NCI-H2227 (cell line): ENCODE data around the gene GP1BB.

Source experiments
- DNase-seq: peaks from one replicate; lab custom pipeline; 2025; ENCODE audit not compliant: unreplicated experiment; lab: John Stamatoyannopoulos, UW

Gene GP1BB

DNA sequence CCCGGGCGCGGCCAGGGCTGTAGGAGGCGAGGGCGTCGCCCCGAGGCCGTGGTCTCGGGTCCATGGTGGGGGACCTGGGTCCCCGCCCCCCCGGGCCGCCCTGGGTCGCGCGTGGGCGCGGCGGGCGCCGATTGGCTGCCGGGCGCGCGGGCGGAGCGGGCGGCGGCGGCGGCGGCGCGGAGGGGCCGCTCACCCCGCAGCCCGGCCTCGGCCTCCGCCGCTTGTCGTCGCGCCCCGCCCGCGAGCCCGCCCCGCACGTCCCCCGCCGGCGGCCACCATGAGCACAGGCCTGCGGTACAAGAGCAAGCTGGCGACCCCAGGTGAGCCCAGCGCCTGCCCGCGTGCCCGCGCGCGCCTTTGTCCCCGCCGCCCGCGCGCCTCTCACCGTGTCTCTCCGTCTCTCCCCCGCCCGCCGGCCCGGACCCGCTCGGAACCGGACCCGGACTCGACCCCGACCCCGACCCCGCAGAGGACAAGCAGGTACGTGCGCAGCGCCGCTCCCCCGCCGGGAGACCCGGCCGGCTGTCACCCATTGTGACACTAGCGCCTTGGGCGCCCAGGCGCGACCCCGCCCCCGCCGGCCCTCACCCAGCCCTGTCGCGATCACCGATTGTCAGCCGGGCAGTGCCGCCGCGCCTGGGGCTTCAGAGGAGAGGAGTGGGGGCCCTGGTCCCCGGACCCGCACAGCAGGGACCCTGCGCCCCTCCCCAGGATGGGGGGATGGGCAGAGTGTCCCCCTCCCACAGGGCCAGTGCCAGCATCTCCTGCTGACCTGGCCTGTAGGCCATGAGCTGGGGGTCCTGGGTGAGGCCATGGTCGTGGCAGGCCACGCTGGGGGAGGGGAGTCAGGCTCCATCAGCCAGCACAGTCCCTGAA lies 8.8 kb upstream of the GP1BB start, which contains the start of gene SEPTIN5:
TSS of gene SEPTIN5 (plus strand) at position 192 of the 876 bp plus-strand sequence. CDS start at position 278, 86 bp downstream.
- no peak for DNase-seq

DNA sequence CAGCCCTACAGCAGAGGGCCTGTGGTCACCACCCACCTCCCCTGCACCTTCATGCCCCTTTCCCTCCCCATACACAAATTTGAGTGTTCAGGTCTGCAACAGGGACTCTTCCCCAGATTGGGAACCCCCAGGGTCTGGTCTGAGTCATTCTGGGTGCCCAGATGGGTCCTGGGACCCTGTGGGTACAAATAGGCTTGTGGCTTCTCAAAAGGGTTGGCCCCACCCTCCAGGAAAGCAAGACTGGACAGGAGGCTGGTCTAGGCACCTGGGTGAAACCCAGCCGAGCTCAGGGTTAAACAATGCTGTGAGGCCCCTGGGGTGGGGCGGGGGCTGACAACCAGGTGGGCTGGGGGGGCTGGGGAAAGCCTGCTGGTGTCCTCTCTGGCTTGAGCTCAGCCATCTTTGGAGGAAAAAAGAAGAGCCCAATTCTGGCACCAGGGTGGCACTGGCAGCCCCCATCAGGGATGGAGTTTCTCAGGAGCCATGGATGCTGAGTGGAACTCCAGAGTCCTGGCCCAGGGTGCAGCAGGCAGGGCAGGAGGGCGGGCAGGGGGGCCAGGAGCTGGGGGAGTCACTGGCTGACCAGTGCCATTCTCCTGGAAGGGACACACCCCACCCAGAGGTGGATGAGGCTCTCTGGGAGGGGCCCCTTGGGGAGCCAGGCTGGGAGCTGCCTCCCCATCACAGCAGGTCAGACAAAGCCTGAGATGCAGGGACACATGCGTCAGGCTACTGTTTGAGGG lies 8.0 kb upstream of the GP1BB start:
- DNase-seq, result no peak

DNA sequence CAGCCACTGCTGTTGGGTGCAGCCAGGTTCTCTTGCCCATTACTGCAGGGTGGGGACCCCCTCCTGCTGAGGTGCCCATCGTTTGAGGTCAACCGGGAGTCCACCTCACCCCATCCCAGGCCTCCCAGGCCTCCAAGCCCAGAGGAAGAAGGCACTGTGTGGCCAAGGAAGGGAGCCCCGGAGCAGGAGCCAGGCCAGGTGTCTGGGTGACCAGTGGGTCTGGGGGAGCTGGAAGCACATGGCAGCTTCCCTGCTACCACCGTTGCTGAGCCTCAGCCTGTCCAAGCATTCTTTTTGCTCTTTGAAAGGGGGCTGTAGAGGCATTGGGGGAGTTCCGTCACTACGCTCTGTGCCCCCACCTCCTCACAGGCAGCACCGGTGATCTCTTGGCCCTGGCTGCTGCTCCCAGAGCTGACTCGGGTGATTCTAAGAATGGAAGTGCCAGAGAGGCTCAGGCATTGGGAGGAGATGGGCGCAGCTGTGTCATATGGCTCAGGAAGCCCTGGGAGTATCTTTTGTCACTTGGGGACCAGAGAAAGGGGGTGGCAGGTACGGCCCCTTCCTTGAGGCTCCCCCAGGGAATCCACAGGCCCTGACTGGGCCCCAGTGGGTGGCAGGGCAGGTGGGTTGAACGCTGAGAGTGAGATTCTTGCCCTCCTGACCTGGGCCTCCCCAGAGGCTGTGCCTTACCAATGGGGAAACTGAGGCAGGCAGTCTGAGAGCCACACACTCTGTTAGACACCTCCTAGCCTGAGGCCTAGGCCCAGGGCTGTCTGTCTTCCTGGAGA lies 7.1 kb upstream of the GP1BB start:
- no peak for DNase-seq

DNA sequence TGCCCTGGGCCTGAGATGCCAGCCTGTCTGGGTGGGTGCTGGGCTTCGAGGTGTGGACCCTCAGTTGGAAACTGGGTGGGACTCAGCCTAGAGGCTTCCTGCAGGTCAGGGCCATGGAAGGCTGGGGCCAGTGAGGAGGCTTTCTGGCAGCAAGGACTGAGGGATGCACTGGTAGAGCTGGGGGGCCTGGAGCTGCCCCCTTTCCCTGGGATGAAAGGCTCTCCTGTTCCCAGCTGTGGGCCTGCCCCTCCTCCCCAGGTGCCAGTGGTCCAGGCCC lies 6.6 kb upstream of the GP1BB start:
- DNase-seq, result no peak

DNA sequence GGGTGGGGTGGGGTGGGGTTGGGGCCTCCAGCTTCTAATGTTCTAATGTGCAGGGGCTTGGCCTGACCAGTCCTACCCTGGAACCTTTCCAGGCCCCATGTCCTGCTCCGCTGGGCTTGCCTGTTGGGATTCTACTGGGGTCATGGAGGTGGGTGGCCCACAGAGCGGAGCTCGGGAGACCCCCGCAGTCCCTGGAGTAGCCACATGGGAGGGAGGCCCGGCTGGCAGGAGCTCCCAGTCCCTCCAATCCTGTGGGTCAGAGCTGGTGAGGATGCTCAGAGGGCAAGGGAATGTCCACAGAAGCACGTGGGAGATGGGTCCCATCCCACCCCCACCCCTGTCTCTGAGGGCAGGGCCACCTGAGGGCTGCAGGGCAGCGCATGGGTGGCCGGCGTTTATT lies 6.2 kb upstream of the GP1BB start:
- DNase-seq, result no peak

DNA sequence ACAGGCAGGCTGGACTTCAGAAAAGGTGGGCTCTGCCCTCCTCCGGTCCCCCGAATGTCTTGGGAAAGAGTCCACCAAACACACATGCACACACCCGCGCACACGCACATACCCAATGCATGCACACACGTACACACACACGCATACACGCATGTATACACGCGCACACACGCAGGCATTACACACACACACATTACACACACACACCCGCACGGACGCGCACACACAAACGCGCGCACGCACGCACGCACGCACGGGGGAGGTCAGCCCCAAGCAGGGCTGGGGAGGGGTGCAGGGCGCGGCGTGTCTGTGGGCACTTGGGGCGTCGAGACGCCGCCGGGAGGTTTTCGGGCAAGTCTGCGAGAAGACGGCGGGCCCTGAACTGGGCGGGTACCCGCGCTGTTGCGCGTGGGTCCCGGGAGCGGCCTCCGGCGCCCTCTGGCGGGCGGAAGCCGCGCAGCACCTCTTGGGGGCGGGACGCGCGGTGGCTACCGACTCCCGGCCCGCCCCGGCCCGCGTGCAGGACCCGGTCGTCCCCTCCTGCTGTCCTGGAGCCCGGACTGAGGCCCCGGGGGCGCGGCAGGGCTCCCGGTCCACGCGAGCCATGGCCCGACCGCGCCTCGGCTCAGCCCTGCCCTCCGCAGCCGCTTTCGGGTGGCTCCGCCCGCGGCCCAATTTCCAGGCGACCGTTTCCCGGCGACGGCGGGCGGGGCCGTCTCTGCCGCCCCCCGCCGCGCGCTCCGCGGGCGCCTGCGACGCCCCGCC lies 5.5 kb upstream of the GP1BB start:
- peak; percentile 83 for DNase-seq

DNA sequence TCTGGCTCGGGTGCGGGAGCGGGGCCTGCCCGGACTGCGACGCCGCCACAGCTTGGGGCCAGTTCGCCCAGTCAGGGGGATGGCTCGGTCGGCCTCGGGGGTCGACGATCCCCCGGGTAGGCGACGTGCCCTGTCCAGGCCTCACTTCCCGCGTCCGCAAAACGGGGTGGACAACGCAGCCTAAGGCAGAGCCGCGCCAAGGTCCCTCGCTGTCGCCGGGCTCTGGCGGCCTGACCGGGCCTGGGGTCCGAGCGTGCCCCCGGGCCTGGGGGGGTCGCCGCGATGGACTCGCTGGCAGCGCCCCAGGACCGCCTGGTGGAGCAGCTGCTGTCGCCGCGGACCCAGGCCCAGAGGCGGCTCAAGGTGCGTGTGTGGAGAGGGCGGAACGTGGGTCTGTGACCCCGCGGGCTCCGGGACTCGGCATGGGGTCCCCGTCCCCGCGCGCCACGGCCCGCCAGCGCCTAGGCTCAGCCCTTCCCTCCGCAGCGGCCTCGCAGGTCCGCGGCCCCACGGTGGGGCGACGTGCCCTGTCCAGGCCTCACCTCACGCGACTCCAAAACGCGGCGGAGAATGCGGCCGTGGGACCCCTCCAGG lies 4.8 kb upstream of the GP1BB start:
- DNase-seq, result no peak

DNA sequence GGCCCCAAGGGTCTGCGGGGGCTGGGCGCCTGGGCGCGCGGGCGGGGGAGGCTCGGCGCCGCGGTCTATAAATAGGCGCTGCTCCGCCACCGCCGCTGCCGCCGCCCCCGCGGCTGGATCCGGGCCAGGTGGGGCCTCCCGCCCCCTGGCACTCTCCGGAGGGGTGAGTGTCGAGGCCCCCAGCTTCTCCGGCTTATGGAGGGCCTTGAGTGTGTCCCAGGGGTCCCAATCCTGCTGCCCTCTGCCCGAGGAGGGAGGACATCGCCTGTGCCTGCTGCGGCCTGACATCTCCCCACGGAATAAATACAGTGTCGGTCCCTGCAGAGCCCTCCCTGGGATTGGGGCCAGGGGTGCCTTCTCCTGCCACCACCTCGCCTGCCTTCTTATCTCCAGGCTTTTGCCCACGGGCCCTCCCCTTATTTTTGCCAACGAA lies 4.3 kb upstream of the GP1BB start:
- peak; percentile 55 for DNase-seq

DNA sequence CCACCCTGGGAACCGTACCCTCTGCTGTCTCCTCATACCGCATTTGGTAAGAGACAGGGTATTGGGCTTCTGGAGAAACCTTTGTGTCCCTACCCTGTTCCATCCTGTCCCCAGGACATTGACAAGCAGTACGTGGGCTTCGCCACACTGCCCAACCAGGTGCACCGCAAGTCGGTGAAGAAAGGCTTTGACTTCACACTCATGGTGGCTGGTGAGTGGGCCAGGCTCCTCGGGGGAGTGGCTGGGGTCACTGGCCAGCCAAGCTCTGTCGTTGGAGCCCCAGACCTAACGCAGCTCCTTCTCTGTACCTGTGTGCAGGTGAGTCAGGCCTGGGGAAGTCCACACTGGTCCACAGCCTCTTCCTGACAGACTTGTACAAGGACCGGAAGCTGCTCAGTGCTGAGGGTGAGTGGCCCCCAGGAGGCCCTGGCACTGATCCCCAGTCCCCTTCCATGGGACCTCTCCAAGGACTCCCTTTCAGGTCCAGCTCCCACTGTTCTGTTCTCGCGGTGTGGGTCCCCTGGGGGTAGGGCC lies 3.8 kb upstream of the GP1BB start:
- DNase-seq, result no peak

DNA sequence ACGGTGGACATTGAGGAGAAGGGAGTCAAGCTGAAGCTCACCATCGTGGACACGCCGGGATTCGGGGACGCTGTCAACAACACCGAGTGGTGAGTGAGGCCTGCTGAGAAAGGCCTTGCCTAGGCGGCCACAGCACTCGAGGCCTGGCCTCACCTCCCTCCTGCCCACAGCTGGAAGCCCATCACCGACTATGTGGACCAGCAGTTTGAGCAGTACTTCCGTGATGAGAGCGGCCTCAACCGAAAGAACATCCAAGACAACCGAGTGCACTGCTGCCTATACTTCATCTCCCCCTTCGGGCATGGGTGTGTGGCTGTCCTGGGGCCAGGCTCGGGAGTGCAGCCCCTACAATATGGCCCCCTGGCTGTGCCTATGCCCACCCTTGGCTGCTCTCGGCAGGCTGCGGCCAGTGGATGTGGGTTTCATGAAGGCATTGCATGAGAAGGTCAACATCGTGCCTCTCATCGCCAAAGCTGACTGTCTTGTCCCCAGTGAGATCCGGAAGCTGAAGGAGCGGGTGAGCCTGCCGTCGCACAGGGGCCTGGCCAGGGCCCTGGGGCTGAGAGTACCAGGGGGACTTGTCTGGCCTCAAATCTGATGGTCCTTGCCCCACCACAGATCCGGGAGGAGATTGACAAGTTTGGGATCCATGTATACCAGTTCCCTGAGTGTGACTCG lies 3.0 kb upstream of the GP1BB start:
- DNase-seq, result no peak

DNA sequence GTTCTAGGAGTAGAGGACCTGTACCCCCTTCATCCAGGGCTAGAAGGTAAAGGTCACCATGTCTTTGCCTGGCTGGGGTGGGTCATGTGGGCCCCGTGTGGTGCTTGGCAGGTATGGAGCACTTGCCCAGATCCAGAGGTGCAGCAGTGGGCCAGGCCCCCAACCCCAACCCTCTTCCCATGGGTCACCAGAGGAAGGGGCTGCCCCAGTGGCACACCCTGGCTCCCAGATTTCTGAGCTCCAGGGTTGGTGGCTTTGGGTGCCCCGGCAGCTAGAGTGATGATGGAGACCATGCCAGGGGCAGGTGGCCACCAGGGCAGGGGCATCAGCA lies 2.4 kb upstream of the GP1BB start:
- DNase-seq, result no peak

DNA sequence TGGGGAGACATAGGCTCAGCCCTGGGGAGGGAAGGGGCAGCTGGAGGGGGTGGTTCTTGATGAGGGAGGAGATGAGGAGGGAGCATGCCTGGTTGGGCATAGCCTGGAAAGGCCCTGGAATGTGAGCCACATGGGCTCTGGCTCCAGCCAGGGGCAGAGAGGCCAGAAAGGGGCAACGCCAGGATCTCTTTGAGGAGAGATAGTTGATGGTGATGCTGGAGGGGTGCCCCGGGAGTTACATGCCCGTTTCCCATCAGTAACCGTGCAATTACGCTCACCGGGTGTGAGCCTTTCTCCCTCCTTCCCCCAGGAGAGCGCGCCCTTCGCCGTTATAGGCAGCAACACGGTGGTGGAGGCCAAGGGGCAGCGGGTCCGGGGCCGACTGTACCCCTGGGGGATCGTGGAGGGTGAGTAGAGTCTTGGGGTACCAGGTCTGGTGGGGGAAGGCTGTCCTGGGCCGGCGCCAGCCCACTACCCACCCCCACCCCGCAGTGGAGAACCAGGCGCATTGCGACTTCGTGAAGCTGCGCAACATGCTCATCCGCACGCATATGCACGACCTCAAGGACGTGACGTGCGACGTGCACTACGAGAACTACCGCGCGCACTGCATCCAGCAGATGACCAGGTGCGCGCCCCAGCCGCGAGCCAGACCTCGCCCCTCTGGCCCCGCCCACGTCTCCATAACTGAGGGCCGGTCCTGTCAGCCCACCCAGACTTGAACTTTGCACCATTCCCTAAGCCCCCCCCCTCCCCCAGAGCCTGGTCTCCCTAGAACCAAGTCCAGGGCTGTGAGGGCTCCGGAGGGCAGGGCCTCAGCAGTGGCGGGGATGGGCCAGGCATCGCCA lies 1.8 kb upstream of the GP1BB start:
- DNase-seq, result no peak

DNA sequence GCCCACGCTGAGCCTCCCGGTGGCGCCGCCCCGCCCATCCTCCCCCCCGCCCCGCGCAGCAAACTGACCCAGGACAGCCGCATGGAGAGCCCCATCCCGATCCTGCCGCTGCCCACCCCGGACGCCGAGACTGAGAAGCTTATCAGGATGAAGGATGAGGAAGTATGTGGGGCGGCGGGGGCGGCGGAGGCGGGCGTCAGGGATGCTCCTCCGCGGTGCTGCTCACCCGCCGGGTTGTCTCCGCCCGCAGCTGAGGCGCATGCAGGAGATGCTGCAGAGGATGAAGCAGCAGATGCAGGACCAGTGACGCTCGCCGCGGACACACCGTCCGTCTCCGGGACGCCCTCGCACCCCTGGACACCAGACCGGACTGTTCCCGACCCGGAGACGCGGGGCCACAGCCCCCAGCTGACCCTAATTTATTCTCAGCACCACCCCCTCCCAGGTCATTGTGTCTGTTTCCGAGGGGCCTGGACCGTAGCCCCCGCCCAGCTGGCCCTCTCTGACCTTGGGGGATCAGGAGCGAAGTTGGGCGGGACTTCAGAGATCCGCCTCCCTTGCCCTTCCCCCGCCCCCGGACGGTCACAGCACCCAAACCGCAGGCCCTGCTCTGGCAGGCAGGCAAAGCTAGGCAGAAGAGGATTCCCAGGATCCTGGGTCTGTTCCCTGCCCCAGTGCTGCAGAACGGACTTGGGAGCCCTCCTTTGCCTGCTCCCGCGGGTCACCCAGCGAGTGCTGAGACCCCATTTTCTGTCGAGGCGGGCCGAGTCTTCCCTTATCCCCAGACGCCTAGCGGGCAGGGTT lies 959 bp upstream of the GP1BB start:
- DNase-seq, result no peak

DNA sequence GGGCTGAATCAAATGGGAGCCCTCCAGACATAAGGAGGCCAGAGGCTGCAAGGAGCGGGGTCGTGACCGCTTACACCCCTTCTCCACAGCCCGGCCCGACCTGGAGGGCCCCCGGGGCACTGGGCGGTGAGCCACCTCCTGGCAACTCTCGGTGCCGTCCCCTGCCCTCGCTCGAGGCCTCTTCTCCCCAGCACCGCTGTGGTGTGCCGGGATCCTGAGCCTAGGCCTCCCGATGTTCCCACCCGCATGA lies 432 bp upstream of the GP1BB start:
- DNase-seq, result no peak

DNA sequence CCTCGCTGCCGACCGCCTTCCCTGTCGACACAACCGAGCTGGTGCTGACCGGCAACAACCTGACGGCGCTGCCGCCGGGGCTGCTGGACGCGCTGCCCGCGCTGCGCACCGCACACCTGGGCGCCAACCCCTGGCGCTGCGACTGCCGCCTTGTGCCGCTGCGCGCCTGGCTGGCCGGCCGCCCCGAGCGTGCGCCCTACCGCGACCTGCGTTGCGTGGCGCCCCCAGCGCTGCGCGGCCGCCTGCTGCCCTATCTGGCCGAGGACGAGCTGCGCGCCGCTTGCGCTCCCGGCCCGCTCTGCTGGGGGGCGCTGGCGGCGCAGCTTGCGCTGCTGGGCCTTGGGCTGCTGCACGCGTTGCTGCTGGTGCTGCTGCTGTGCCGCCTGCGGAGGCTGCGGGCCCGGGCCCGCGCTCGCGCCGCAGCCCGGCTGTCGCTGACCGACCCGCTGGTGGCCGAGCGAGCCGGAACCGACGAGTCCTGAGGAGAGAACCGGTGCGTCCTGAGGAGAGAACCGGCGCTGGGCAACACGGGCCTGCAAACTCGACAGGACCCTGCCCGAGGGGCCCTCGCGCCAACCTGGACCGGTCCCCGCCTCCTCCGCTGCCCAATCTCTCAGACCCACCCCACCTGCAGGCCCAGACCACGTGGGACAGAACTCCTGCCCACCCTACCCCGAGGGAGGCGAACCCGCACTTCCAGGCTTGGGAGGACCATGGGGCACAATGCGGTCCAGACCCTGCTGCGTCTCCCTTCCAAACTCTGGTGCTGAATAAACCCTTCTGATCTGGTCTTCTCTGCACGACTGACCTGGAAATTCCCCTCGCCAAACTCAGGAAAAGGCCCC lies 866 bp downstream of the GP1BB start:
- no peak for DNase-seq

DNA sequence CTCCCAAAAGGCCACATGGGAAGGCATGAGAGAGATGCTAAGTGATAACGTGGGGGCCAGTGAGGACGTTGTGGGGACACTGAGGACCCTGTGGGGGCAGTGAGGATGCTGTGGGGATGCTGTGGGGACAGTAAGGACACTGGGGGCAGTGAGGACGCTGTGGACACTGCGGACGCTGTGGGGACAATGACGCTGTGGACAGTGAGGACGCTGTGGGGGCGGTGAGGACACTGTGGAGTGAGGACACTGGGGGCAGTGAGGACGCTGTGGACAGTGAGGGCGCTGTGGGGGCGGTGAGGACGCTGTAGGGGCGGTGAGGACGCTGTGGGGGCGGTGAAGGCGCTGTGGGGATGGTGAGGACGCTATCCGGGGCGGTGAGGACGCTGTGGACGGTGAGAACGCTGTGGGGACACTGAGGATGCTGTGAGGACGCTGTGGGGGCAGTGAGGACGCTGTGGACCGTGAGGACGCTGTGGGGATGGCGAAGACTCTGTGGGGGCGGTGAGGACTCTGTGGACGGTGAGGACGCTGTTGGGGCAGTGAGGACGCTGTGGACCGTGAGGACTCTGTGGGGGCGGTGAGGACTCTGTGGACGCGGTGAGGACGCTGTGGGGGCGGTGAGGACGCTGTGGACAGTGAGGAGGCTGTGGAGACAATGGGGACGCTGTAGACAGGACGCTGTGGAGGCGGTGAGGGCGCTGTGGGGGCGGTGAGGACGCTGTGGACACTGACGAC lies 1.8 kb downstream of the GP1BB start:
- no peak for DNase-seq
